Skeletal muscle satellite cell (primary cell): ENCODE results near the gene TFCP2L1.
"Not testable (repeated sequence)": the region's sequence is repeated elsewhere in the genome, so short reads cannot be mapped to it uniquely, and the experiment has no call there.

ENCODE experiments used
- H3K27me3 ChIP-seq: 2 replicates; pipeline ENCODE4 v1.7.0; 2013; ENCODE audit warnings: low read length; ENCODE audit not compliant: control insufficient read depth, insufficient read depth
- H3K36me3 ChIP-seq: 2 replicates; pipeline ENCODE4 v1.7.0; 2013; ENCODE audit warnings: mild to moderate bottlenecking, control low read depth, low read length; ENCODE audit not compliant: insufficient read depth
- H3K4me1 ChIP-seq: 2 replicates; pipeline ENCODE4 v1.7.0; 2013; ENCODE audit warnings: low read length; ENCODE audit not compliant: control insufficient read depth, insufficient read depth
- H3K4me2 ChIP-seq: 2 replicates; pipeline ENCODE4 v1.7.0; 2013; ENCODE audit warnings: mild to moderate bottlenecking, low read length
- H3K4me3 ChIP-seq: 2 replicates; pipeline ENCODE4 v1.7.0; 2013; ENCODE audit warnings: low read length
- H3K9ac ChIP-seq: 2 replicates; pipeline ENCODE4 v1.7.0; 2013; ENCODE audit warnings: mild to moderate bottlenecking, low read depth, low read length, moderate library complexity
- H3K9me3 ChIP-seq: replicated peaks from 2 replicates; pipeline ENCODE4 v1.7.0; 2013; ENCODE audit warnings: mild to moderate bottlenecking, control low read depth, low read length

TFCP2L1 gene

DNA sequence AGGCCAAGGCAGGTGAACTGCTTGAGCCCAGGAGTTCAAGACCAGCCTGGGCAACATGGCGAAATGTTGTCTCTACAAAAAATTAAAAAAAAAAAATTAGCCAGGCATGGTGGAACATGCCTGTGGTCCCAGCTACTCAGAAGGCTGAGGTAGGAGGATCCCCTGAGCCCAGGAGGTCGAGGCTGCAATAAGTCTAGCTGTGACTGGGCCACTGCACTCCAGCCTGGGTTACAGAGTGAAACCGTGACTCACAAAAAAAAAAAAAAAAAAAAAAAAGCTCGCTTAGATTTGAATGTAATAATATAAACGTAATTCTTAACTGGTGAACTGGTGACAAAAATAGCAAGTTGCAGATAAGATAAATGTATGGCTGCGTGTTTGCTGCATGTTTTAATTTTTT lies 56.5 kb downstream of the TFCP2L1 start:
- Histone ChIP-seq H3K4me3 (no peak overlapping the region), H3K4me2 (no peak overlapping the region), H3K9me3 (no peaks in the 10 kb centered on the region), H3K4me1 (no peaks in the 10 kb centered on the region), H3K36me3 (no peaks in the 10 kb centered on the region), H3K9ac (no peak overlapping the region), H3K27me3 (peaks cover 29% of the 10 kb centered on the region)

DNA sequence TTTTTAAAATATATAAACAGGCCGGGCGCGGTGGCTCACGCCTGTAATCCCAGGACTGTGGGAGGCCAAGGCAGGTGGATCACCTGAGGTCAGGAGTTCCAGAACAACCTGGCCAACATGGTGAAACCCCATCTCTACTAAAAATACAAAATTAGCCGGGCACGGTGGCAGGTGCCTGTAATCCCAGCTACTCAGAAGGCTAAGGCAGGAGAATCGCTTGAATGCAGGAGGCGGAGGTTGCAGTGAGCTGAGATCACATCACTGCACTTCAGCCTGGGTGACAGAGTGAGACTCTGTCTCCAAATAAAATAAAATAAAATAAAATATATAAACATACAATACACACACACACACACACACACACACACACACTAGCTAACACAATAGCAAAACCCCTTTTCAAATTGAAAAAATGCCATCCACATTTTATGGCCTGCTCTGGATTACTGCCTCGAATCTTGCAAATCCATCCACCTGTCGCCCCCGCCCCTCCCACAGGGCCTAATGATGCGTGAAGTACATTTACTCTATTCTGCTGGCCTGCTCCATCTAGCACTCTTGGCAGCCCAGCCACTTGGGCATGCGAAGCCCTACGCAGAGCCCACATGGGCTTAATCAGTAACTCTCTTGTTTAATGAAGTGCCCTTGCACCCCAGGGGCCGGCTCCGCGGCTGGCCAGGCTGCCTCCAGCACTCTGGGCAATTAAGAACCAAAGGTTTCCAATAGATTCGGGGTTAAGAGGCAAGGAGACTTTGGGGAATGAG lies 57.4 kb downstream of the TFCP2L1 start:
- not testable (repeated sequence) for H3K9me3 ChIP-seq, H3K4me1 ChIP-seq, H3K36me3 ChIP-seq, H3K9ac ChIP-seq, H3K4me3 ChIP-seq, H3K4me2 ChIP-seq
- H3K27me3 ChIP-seq: peaks cover 37% of the 10 kb centered on the region

DNA sequence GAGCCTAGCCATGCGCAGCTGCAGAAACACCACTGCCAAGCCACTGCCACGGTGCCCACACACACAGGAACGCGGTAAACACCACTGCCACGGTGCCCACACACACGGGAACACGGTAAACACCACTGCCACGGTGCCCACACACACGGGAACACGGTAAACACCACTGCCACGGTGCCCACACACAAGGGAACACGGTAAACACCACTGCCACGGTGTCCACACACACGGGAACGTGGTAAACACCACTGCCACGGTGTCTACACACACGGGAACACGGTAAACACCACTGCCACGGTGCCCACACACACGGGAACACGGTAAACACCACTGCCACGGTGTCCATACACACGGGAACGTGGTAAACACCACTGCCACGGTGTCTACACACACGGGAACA lies 59.3 kb downstream of the TFCP2L1 start:
- peaks cover 37% of the 10 kb centered on the region for H3K27me3 ChIP-seq
- H3K4me3 ChIP-seq, H3K4me2 ChIP-seq, H3K4me1 ChIP-seq, H3K9ac ChIP-seq, H3K9me3 ChIP-seq, H3K36me3 ChIP-seq: not testable (repeated sequence)

DNA sequence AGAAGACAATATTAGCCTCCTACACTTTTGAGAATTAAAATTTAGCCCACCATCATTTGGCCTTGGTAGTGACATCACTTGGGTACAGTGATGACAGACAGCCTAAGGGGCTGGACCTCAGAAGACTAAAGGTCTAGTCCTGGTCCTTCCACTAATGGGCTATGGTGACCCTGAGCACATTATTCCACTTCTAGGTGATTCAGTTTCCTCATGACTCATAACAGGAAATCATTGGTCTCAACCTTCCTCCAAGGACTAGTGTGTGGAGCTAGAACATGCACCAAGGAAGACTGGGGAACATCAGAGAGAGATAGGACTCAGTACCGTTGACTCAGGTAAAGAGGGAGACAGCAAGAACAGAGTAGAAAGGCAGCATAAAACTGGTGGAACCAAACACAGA lies 64.0 kb downstream of the TFCP2L1 start:
- no peaks in the 10 kb centered on the region for H3K9me3 ChIP-seq
- H3K36me3 ChIP-seq: no peaks in the 10 kb centered on the region
- no peak overlapping the region for H3K4me3 ChIP-seq
- no peak overlapping the region for H3K4me2 ChIP-seq
- H3K9ac ChIP-seq: no peak overlapping the region
- H3K27me3 ChIP-seq: peaks cover 26% of the 10 kb centered on the region
- H3K4me1 ChIP-seq: no peaks in the 10 kb centered on the region

GRCh38 chr2:121219866-121220265 lies 65.1 kb downstream of the TFCP2L1 start:
- no peak overlapping the region for H3K4me3 ChIP-seq
- no peaks in the 10 kb centered on the region for H3K4me1 ChIP-seq
- peaks cover 31% of the 10 kb centered on the region for H3K27me3 ChIP-seq
- H3K4me2 ChIP-seq: no peak overlapping the region
- H3K36me3 ChIP-seq: no peaks in the 10 kb centered on the region
- H3K9me3 ChIP-seq: no peaks in the 10 kb centered on the region
- no peak overlapping the region for H3K9ac ChIP-seq

- Histone ChIP-seq H3K4me3 (no peak overlapping the region), H3K9me3 (no peaks in the 10 kb centered on the region), H3K27me3 (peaks cover 26% of the 10 kb centered on the region), H3K36me3 (no peaks in the 10 kb centered on the region), H3K9ac (no peak overlapping the region), H3K4me2 (no peak overlapping the region), H3K4me1 (no peaks in the 10 kb centered on the region)
These were observed 66.5 kb downstream of the TFCP2L1 start for GRCh38 chr2:121218386-121218938.

DNA sequence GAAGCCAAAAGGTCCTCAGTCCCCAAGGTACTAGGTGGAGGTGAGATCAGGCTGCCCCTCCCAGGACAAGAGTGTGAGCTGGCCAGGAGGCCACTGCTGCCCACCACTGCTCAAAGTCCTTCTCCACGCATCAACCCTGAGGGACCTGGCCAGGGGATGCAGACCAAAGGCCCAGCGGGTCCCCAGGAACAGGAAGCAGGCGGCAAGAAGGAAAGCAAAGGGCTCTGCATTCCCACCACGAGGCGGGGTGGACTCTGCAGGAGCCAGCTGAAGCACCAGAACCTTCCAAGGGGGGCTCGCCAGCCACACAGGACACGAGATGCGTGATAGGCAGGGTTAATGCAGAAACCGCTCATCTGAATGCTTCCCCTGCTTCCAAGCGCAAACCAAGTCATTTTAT lies 67.4 kb downstream of the TFCP2L1 start:
- H3K4me2 ChIP-seq: no peak overlapping the region
- H3K9me3 ChIP-seq: no peaks in the 10 kb centered on the region
- no peaks in the 10 kb centered on the region for H3K4me1 ChIP-seq
- H3K27me3 ChIP-seq: peaks cover 18% of the 10 kb centered on the region
- H3K9ac ChIP-seq: no peak overlapping the region
- H3K36me3 ChIP-seq: no peaks in the 10 kb centered on the region
- H3K4me3 ChIP-seq: no peak overlapping the region

- Histone ChIP-seq H3K36me3 (no peaks in the 10 kb centered on the region), H3K4me2 (no peak overlapping the region), H3K4me3 (no peak overlapping the region), H3K9ac (no peak overlapping the region), H3K9me3 (no peaks in the 10 kb centered on the region), H3K4me1 (peaks cover 5% of the 10 kb centered on the region), H3K27me3 (peaks cover 20% of the 10 kb centered on the region)
These were observed 70.7 kb downstream of the TFCP2L1 start for GRCh38 chr2:121214296-121214695.

GRCh38 chr2:121213386-121213785 lies 71.6 kb downstream of the TFCP2L1 start:
- H3K4me1 ChIP-seq: peaks cover 5% of the 10 kb centered on the region
- H3K4me2 ChIP-seq: no peak overlapping the region
- no peak overlapping the region for H3K4me3 ChIP-seq
- peaks cover 14% of the 10 kb centered on the region for H3K27me3 ChIP-seq
- no peaks in the 10 kb centered on the region for H3K36me3 ChIP-seq
- no peaks in the 10 kb centered on the region for H3K9me3 ChIP-seq
- no peak overlapping the region for H3K9ac ChIP-seq

DNA sequence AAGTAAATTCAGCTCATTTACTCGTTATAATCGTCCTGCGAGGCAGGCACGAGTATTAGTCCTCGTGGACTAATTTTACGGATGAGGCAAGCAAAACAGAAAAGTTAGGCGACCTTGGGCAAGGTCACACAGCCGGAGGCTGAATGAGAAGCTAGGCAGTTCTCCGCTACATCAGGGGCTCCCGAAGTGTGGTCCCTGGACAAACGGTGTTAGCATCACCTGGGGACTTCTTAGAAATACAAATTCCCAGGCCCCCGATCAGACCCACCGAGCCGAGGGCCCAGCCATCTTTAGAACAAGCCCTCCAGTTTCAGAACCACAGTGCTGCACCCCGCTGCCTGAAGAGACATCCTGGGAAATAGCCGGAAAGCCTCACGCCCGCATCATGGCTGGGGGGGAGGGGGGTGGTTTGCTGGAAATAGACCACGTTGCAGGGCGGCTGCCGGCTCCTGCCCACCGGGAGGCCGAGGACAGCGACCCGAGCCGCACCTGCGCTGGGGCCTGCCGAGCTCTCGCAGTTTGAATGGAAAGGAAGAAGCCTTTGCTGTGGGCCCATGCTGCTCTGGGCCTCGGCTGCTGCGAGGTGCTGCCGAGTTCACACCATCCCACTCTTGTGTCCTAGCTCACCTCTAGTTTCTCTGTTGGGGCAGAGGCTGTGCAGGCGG lies 72.2 kb downstream of the TFCP2L1 start:
- Histone ChIP-seq H3K4me3 (no peak overlapping the region), H3K4me1 (peaks cover 5% of the 10 kb centered on the region), H3K9ac (no peak overlapping the region), H3K4me2 (no peak overlapping the region), H3K9me3 (no peaks in the 10 kb centered on the region), H3K27me3 (peaks cover 14% of the 10 kb centered on the region), H3K36me3 (no peaks in the 10 kb centered on the region)

DNA sequence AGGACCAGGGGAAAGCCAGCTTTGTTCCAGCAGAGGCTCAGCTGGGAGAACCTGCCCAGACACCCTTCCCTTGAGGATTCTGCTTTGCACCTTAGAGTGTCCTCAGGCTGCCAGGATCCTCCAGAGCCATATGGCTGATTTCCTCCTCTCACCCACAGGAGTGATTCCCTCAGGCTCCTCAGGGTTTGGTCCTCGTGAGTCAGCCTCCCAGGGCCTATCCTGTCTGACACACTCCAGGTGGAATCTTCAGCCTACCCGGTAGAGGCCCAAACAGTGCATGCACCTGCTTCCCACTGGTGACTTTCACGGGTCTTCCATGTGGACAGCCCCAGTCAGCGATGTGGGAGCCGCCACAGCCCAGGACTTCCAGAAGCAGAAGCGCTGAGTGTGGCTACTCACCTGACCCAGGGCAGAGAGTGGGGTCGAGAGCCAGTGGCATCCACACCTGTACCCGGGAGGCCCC lies 73.3 kb downstream of the TFCP2L1 start:
- Histone ChIP-seq H3K4me2 (no peak overlapping the region), H3K4me3 (no peak overlapping the region), H3K27me3 (peaks cover 14% of the 10 kb centered on the region), H3K36me3 (no peaks in the 10 kb centered on the region), H3K9me3 (no peaks in the 10 kb centered on the region), H3K9ac (no peak overlapping the region), H3K4me1 (peaks cover 5% of the 10 kb centered on the region)
